Placental epithelial cell (primary cell): ENCODE results near the gene MEX3A. TPM values are rescaled to one million over a fixed set of nuclear protein-coding genes. Genes with fewer than 3 reads are reported as not detected.

ENCODE experiments used
- total RNA-seq: library from RNA; depleted of rRNA; stranded (reverse); fragments of >200 nt; gene quantifications from 2 replicates; pipeline ENCODE4 v1.2.3, GENCODE V29; 2012

Gene MEX3A
- 2.9 and 4.7 TPM in 2 replicates for total RNA-seq

GRCh38 chr1:156082309-156083091 is at the start of gene MEX3A:
Gene MEX3A, minus strand, starts transcription at chr1:156082465. Its CDS starts 467 bp downstream, at chr1:156081998.

DNA sequence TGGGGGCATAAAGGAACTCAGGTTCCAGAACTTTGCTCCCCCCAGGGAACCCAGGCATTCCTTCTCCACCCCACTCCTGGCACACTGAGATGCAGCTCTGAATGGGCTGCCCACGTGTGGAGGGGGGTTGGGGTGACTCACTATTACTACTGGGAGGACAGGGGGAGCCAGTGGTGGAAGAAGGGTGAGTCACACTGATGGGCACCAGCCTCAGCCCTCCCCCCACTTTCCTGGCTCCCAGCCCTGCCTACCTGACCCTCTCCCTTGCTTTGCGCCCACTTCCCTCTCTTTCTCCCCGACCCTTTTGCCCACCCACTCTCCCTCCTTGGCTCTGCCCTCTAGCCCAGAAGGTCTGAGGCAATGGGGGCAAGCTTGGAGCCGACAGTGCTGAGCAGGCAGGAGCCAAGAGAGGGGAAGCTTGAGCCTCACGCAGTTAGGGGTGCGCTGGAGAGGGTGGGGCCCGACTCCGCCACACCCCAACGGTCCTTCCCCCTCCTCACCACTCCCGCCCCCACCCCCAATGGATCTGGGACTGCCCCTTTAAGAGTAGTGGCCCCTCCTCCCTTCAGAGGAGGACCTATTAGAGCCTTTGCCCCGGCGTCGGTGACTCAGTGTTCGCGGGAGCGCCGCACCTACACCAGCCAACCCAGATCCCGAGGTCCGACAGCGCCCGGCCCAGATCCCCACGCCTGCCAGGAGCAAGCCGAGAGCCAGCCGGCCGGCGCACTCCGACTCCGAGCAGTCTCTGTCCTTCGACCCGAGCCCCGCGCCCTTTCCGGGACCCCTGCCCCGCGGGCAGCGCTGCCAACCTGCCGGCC is 32.0 kb upstream of the MEX3A start, which contains the start of gene LMNA:
LMNA (plus strand) TSS at position 611 of the 818 bp plus-strand sequence. CDS start 208 bp downstream, outside the sequence.

DNA sequence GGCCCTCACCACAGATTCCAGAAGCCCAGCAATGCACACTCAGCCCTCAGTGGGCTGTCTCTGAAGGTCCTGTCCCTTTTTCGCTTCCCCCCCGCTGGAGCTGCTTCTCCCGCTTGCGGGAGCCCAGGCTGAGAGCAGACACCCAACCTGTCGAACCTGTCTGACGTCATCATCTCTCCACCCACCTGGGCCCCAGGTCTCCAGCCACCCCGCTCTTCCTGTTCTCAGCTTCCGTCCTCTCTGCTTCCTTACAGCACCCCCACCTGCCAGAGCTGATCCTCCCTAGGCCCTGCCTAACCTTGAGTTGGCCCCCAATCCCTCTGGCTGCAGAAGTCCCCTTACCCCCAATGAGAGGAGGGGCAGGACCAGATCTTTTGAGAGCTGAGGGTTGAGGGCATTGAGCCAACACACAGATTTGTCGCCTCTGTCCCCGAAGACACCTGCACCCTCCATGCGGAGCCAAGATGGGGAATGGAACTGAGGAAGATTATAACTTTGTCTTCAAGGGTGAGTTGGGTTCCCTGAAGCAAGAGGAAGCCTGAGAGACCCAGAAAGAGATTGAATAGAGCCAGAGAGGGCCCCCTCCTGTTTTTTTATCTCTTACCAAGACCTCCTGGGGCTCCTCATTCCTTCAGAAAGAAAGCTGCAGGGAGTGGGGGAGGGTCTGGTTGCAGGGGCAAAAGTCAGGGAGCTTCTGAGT is 21.2 kb downstream of the MEX3A start, which contains the start of gene RAB25:
RAB25 (plus strand) TSS at position 224 of the 700 bp plus-strand sequence; CDS start at position 465, 241 bp downstream.

DNA sequence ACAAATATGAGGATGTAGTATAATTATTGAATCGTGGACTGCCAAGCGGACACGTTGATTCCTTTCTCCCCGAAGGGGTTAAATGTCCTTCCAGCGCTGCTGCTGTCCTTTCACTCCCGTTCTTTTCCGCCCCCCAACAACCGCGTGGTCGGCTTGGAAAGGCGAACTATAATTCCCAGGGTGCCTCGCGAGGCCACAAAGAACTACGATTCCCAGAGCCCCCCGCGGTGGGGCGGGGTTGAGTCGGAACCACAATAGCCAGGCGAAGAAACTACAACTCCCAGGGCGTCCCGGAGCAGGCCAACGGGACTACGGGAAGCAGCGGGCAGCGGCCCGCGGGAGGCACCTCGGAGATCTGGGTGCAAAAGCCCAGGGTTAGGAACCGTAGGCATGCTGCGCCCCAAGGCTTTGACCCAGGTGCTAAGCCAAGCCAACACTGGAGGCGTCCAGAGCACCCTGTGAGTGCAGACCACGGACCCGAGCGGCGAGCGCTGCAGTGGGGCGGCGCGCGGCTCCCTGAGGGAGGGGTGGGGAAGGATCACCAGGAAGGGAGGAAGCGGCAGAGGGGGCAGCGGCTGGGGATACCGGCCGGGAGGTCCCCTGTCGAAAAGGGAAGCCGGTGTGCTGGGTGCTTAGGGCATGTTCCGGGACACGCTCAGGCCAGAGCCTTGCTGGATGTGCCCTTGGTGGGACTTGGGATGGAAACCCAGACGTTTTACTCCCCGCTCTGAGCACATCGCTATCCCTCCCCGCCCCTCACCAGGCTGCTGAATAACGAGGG is 27.6 kb downstream of the MEX3A start, which contains the start of gene LAMTOR2:
LAMTOR2 (plus strand) TSS at position 283 of the 781 bp plus-strand sequence; CDS start at position 391, 108 bp downstream.

DNA sequence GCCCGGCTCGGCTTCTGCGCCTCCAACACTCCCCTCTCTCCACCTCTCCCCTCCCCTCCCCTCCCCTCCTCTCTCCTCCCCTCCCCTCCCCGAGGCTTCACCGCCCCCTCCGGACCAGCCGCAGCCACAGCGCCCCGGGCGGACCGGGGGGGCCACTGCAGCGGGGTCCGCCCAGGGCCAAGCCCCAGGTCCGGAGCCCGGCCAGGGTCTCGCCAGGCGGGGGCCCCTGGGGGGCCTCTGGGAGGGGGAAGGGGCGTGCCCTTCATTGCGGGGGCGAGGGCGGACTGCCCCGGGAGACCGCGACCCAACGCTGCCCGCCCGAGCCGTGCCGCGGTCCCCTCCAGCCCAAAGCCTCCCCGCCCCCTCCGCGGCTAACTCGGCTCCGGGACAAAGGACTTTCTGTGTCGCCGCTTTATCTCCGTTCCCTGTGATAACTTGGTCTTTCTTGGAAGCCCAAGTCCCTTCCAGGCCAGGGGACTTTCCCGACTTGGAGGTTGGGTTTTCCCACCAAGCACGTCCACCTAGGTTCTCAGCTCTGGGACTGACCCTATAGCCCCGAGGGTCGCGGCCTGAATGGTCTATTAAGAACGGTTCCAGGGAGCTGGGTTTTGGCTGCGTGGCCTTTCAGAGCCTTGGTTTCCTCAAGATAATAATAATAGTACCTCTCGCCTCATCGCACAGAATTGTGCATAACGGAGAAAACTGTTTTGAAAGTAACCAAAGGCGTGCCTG is 28.3 kb downstream of the MEX3A start, which contains the start of gene UBQLN4:
UBQLN4 (minus strand) TSS at position 31 of the 732 bp plus-strand sequence. CDS start 97 bp downstream, outside the sequence.

Other genes with a start within 250 kb of the MEX3A start
- 27.5 and 40.4 TPM in 2 replicates for gene GON4L, start 225.3 kb downstream of the MEX3A start, total RNA-seq
- gene SYT11, start 222.9 kb downstream of the MEX3A start, total RNA-seq: 0.39 and 0.54 TPM in 2 replicates
- 32.6 and 34.5 TPM in 2 replicates for gene RIT1, start 171.1 kb downstream of the MEX3A start, total RNA-seq
- 25.9 and 27.1 TPM in 2 replicates for gene KHDC4, start 148.1 kb downstream of the MEX3A start, total RNA-seq
- gene RXFP4, start 140.8 kb downstream of the MEX3A start, total RNA-seq: not detected in 2 replicates
- 42.7 and 50.3 TPM in 2 replicates for gene ARHGEF2, start 103.9 kb downstream of the MEX3A start, total RNA-seq
- 373 and 566 TPM in 2 replicates for gene SSR2, start 61.5 kb downstream of the MEX3A start, total RNA-seq
- 18.8 and 34.3 TPM in 2 replicates for gene UBQLN4, start 28.7 kb downstream of the MEX3A start, total RNA-seq
- 43.8 and 72.2 TPM in 2 replicates for gene LAMTOR2, start 27.7 kb downstream of the MEX3A start, total RNA-seq
- 62.4 and 69.0 TPM in 2 replicates for gene RAB25, start 21.3 kb downstream of the MEX3A start, total RNA-seq
- 709 and 1,013 TPM in 2 replicates for gene LMNA, start 32.2 kb upstream of the MEX3A start, total RNA-seq
- gene SEMA4A, start 71.1 kb upstream of the MEX3A start, total RNA-seq: 7.9 and 12.6 TPM in 2 replicates
- 7.9 and 18.0 TPM in 2 replicates for gene SLC25A44, start 111.6 kb upstream of the MEX3A start, total RNA-seq
- gene PMF1, start 130.5 kb upstream of the MEX3A start, total RNA-seq: 56.9 and 58.9 TPM in 2 replicates
- 0.54 and 1.6 TPM in 2 replicates for gene BGLAP, start 159.7 kb upstream of the MEX3A start, total RNA-seq
- 1.6 and 1.7 TPM in 2 replicates for gene PAQR6, start 165.6 kb upstream of the MEX3A start, total RNA-seq
- gene SMG5, start 200.4 kb upstream of the MEX3A start, total RNA-seq: 52.2 and 65.3 TPM in 2 replicates
- gene TMEM79, start 201.9 kb upstream of the MEX3A start, total RNA-seq: 3.1 and 3.3 TPM in 2 replicates
- 75.3 and 79.3 TPM in 2 replicates for gene GLMP, start 213.2 kb upstream of the MEX3A start, total RNA-seq
- gene VHLL, start 216.8 kb upstream of the MEX3A start, total RNA-seq: 0.87 TPM in 1 of 2 replicates, not detected in the other